DMS153 treated with DMSO at 0.1 percent for 48 hours (cell line): ENCODE data around the gene TIPIN.
"Not testable (repeated sequence)": the region's sequence is repeated elsewhere in the genome, so short reads cannot be mapped to it uniquely, and the experiment has no call there.

Experiments used
- DNase-seq: peaks from one replicate; lab custom pipeline; 2025; ENCODE audit not compliant: unreplicated experiment; lab: John Stamatoyannopoulos, UW

TIPIN gene, protein sequence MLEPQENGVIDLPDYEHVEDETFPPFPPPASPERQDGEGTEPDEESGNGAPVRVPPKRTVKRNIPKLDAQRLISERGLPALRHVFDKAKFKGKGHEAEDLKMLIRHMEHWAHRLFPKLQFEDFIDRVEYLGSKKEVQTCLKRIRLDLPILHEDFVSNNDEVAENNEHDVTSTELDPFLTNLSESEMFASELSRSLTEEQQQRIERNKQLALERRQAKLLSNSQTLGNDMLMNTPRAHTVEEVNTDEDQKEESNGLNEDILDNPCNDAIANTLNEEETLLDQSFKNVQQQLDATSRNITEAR

DNA sequence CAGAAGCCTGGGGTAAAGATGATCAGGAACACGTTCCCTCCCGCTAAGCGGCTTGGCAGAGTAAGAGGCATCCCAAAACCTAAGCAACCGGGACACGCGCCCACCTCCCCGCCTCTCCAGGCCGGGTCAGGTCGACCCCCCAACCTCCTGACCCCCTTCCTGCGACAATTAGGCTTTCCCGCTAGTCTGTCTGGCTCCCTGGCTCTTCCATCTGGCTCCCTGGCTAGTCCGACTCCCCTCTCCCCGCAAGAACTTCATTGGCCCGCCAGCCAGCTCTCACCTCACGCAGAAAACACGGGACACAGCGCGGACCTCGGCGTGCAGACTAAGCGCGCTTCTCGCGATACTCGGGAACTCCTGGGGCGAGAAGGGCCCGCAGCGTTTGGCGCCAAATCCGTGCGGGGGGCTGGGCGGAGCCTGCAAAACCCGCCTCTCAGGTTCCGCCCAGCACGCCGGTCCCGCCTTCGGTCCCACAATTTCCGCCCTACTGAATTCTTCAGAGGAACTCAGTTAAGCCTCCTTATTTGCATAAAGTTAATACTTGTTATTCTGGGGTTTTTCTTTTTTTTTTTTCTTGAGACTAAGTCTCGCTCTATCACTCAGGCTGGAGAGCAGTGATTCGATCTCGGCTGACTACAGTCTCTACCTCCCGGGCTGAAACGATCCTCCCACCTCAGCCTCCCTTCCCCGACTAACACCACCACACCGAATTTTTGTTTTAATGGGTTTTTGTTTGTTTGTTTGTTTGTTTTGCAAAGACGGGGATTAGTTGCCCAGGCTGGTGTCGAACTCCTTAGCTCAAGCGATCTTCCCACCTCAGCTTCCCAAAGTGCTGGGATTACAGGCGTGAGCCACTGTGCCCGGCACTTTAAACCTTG, at the start of gene TIPIN:
Gene TIPIN, minus strand, starts transcription at position 327 of the 878 bp plus-strand sequence. CDS start 3,738 bp downstream, outside the sequence.
- peak; percentile 50 for DNase-seq

DNA sequence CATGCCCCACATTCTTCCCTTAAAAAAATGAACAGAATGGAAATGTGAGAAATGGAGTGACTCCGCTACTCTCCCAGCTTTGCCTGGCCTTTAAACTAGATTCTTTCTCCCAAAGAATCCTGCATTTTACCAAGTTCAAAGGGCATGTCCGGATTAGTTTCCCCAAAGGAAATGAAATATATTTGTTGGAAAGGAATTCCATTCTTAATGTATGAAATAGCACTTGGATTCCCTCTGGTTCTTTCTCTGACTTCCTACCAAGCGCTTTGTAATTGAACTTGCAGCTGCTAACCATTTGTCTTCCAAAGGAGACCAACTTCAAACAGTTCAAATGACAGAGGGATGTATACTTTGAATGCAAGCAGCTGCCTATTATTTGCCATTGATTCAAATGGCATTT, 49.1 kb upstream of the TIPIN start:
- no peak for DNase-seq

DNA sequence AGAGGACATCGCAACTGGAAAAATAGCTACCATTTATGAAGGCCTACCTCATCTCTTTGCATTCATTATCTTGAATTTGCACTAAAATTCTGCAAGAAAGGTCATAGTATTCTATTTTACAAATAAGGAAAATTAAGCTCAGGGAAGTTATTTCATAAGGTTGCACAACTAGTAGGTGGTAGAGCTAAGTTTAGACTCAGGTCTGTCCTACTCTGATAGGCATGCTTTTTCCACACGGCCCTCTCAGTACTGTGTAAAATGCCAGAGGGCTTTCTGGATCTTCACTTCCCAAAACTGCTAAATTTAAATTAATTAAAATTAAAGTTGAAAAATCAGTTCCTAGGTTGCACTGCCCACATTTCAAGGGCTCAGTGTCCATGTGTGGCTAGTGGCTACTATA, 48.5 kb upstream of the TIPIN start:
- no peak for DNase-seq

DNA sequence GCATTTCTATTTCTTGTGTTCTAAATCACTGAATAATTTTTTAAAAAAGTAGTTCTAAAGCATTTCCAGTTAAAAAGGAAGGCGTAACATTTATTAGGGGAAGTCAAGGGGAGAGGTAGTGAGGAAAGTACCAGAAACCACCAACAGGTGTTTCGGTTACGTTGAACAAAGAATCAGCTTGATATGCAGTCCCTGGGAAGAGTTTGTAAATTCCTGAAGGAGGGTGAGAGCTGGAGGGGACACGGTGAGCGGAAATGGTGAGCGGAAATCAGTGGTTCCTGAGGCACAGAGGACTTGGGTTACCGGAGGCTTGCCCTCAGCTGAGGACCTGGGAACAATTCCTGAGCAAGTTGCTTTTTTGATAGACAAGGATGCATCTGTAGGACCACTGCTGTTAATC, 48.0 kb upstream of the TIPIN start:
- DNase-seq: no peak

DNA sequence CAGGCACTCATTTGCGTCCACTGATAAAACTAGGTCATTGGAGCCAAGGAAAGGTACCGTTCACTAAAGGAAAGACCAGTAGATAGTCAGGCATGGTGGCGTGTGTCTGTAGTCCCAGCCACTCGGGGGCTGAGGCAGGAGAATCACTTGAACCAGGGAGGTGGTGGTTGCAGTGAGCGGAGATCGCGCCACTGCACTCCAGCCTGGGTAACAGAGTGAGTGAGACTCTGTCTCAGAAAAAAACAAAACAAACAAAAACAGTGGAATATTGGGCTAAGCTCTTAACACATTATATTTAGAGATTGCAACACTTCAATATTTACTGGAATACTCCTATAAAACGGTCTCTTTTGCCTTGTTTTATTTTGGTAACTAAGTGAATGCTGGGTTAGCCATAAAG, 47.6 kb upstream of the TIPIN start:
- DNase-seq: no peak

DNA sequence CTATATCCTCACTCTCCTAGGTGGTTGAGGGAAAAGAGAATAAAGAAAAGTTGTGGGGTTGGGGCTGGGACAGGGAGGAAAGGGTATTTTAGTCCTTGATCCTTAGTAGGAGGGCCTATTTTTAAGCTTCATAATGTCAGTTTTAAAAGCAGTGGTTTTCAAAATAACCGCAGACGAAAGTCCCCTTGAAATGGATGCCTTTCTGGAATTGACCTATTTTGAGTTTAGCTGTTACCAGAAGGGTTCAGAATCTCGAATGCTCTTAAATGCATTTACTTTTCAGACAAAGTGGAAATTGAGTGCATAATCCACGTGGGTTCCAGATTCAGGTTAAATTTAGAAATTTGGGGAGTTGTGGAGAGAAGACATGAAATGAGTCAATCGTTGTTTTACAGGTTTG, 46.8 kb upstream of the TIPIN start:
- DNase-seq: no peak

DNA sequence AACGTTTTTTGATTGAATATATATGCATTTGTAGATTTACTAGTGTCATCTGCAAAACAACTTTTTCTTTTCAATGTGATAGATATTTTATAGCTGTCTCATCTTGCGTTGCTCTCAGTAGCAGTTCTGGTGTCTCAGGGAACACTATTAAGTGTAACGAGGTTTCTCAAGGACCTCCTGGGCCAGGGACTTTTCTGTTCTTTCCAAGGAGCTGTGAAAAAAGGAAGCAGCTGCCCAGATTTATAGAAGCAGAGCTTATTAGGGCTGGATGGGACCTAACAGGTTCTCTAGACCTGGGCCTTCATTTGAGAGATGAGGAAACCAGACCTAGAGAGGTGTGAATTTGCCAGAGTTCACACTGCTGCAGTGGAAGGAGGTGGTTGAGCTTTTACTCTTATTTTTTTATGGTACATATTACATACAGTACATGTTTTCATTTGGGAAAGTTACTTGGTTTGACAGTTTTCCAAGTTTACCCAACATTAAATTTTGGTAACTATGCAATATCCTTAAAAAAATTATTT, 46.3 kb upstream of the TIPIN start:
- DNase-seq: no peak

DNA sequence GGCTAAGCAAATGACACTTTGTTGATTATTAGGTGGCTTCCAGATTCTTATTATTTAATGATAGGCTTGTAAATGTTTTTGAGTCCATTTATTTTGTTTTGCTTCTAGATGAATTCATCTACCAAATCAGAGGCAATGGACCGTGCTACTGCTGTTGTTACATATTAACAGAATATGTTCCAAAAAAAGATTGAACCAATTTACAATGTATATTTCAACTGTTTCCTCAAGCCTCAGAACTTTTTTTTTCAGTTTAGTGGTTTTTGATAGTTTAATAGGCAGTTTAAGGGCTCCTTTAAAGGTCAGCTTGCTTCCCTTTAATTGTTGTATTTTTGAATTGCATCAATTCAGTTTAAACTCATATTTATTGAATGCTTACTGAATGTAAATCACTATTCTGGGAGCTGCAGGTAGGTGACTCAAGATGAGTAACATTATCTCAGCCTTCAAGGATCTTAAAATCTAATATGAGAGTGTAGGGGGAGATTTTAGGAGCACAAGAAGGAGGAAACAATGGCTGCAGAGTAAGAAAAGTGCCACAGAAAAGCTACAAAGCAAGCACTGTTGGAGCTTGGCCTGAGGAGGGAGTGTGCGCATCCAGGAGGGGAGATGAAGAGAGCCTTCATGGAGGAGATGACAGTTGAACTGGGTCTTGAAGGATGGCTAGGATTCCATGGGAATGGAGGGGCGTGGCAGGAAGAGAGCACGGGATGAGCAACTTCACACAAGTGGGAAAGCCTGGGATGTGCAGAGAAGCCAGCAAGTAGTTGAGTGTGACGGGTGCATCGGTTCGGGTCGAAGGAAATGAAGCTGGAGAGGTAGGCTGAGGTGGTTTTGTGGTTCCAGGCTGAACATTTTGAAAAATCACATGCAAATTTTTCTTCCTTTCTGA, 44.9 kb upstream of the TIPIN start:
- DNase-seq: no peak

DNA sequence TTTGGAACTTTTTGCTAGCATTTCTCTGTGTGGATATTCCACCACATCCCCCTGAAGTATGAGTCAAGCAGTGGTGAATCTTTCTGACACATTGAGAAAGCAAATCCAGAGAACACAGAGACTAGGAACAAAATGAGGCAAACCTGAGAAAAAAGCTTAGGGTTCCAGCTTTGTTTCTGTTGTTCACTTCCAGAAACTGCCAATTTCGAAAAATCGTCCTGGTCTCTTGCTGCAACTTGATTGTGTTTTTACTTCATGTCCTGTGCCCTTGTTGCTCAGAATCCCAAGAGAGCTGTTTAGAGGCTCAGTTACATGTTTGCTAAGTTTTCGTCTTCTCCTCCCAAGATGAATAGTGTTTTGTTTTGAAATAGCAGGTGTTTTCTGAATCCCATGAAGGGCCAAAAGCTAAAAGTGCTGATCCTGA, 43.9 kb upstream of the TIPIN start:
- DNase-seq: no peak

DNA sequence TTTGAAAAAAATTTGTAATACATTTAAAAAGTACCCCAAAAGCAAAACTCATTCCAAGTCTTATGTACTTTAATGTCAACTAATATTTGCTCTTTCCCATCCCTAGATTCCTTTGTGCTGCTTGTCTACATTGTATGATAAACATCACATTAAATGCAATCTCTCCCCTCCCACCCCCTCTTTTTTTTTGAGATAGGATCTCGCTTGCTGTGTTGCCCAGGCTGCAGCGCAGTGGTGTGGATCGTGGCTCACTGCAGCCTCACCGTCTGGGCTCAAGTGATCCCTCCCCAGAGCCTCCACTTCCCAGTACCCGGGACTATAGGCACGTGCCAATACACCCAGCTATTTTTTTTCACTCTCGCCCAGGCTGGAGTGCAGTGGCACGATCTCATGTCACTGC, 42.8 kb upstream of the TIPIN start:
- no peak for DNase-seq

DNA sequence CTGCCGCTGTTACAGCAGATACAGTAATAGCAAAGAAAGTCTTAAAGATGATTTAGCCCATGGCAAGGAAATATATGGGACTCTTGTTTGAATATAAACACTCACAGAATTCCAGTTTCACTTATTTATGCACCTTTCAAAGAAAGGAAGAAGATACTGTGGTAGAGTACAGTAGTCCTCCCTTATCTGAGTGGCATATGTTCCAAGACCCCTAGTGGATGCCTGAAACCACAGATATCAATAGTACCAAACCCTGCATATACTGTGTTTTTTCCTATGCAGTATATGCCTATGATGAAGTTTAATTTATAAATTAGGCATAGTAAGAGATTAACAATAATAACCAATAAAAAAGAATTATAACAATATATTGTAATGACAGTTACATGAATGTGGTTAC, 38.4 kb upstream of the TIPIN start:
- DNase-seq: no peak

DNA sequence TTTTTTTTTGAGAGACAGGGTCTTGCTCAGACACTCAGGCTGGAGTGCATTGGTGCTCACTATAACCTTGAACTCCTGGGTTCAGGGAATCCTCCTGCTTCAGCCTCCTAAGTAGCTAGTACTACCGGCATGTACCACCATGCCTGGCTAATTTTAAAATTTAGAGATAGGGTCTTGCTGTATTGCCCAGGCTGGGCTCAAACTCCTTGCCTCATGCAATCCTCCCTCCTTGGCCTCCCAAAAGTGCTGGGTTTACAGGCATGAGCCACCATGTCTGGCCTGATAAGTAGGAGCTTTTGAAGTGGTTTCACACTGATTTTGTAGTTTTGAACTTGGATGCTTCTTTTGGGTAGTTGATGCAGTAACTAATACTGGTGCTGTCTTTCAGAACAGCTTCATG, 38.0 kb upstream of the TIPIN start:
- DNase-seq: no peak

DNA sequence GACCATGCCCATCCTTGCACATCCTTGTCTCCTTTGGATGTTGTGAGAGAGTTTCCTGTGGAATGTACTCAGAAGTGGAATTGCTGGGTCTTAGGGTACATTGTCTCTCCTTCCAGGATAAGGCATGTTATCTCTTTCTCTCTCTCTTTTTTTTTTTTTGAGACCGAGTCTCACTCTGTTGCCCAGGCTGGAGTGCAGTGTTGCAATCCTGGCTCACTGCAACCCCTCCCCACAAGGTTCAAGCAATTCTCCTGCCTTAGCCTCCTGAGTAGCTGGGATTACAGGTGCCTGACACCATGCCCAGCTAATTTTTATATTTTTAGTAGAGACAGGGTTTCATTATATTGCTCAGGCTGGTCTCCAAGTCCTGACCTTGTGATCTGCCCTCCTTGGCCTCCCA, 36.6 kb upstream of the TIPIN start:
- DNase-seq: not testable (repeated sequence)

DNA sequence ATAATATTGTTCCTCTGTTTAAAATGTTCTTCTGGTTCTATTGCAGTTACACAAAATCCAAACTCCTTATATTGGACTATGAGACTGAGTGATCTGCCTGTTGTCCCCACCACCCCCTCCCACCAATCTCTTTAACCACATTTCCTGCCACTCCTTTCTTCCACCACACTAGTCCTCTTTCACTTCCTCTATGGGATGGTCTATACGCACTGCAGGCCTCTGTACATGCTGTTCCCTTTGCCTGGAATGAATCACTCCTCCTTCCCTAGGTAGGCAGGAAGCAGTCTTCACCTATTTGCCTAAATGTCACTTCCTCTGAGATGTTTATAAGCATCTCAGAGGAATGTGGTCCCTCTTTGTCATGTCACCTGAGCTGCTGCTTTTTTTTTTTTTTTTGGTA, 34.2 kb upstream of the TIPIN start:
- no peak for DNase-seq

DNA sequence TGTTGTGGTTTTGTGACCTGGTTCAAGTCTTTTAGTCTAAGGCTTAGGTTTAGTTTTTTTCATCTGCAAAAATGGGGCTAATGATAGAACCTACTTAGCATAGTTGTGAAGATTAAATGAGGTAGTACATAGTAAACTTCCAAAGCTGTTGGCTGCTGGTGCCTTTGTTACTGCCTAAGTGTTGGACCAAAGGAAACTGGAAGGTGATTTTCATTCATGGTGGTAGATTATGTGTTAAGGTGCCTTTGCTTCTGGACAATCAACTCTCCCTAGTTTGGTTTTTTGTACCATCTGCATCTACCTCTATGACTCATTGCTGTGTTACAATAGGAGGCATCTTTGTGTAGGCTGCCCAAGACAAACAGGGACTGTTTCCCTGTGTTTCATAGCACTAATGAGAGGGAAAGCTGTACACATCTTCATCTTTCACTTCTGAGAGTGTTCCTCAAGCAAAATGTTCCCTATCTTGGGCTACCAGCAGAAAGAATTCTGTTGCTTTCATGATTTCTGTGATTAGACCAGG, 33.4 kb upstream of the TIPIN start:
- no peak for DNase-seq

DNA sequence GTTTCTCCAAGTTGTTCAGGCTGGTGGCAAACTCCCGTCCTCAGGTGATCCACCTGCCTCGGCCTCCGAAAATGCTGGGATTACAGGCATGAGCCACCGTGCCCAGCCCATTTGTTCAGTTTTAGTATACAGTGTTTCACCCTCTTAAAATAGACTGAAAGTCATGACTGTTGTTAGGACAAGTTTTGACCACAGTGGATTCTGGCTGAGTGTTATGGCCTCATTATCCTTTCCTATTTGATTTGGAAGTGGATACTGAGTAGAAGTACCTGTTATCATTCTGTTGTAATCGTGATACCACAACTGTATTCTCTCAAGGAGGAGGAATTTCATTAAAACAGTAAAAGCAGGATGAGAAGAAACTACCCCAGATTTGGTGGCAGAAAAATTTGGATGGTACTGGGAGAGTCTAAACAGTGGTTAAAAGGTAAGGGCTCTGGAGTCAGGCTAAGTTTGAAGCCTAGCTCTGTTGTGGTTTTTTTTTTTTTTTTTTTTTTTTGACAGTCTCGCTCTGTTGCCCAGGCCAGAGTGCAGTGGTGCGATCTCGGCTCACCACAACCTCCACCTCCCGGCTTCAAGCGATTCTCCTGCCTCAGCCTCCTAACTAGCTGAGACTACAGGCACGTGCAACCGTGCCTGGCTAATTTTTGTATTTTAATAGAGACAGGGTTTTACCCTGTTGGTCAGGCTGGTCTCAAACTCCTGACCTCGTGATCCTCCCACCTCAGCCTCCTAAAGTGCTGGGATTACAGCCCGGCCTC, 32.8 kb upstream of the TIPIN start:
- DNase-seq: no peak

DNA sequence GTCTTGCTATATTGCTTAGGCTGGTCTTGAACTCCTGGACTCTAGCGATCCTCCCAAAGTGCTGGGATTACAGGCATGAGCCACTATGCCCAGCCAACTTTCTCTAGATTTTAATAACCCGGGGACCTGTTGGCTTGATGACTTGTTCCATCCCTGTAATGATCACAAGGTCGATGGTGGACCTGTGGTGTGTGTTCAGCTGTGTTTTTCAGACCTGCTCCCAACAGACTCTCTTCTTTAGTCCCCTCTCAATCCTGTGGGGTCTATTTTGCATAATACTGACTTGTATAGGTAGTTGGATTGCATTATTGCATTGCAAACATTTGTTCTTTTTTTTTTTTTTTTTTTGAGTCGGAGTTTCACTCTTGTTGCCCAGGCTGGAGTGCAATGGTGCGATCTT, 32.1 kb upstream of the TIPIN start:
- DNase-seq: no peak

DNA sequence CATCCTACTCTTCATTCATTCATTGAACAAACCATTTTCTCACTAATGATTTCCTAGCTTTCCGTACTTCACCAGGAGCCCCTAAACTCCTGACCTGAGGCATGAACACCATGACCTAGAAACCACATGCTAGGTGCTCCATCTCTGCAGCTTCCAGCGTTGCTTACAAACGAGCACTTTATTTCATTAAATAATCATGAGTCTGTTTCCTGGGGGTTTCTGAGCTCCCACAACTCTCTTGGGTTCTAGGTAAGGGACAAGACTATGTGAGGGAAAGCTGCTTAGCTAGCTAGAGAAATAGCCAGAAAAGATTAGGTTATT, 31.5 kb upstream of the TIPIN start:
- DNase-seq: no peak

DNA sequence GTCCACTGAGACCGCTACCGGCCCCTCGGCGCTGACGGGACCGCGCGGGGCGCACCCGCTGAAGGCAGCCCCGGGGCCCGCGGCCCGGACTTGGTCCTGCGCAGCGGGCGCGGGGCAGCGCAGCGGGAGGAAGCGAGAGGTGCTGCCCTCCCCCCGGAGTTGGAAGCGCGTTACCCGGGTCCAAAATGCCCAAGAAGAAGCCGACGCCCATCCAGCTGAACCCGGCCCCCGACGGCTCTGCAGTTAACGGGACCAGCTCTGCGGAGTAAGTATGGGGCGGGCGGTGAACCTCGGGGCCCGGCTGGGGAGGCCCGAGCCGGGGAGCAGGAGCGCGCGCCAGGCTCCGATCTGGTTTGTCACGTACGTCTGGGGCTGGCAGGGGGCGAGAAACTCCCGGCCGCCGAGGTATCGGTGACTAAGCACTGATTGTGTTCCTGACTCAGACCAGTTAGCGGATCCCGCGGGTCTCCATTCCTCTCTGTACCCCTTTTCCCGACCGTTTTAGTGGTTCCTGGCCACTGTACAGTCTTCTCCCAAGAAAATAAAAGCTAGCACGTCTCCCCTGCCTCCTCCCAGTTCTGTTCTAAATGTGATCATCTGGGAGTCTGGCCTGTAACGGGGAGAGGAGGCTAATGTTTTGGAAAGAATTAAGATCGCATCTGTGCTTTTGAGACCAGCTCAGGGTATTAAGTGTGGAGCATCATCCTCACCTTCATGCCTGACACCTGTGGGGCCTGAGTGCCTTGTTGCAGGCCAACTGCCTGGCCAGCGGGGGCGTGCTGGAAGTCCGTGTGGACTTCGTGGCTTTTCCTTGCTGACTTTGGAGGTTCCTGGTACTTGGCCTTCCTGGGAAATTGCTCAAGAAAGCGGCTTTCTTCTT, 30.9 kb upstream of the TIPIN start:
- no peak for DNase-seq
